B cell (primary cell): ENCODE results near the gene FKBP7. TPM values are rescaled to one million over a fixed set of nuclear protein-coding genes. Genes with fewer than 3 reads are reported as not detected.

ENCODE experiments used
- ATAC-seq: fragments of 200-7000 bp; cut with Tn5 transposase; one replicate; pipeline ENCODE4 v1.10.0; 2021; ENCODE audit warnings: low read depth, mild to moderate bottlenecking, moderate number of reproducible peaks, moderate library complexity
- CTCF ChIA-PET: fragments of 350-600 bp; sonication (Branson Sonifier 250); formaldehyde crosslinking; loops from one replicate; lab custom pipeline; 2021; ENCODE audit warnings: antibody characterized with exemption, inconsistent platforms; lab: Charles Lee
- POLR2A ChIA-PET: fragments of 350-600 bp; sonication (Branson Sonifier 250); formaldehyde crosslinking; loops from one replicate; lab custom pipeline; 2021; ENCODE audit warnings: antibody characterized with exemption; lab: Charles Lee
- DNase-seq: peaks from one replicate; pipeline ENCODE4 v3.0.0; 2013
- H2AFZ ChIP-seq: 2 replicates; pipeline ENCODE4 v1.6.1; 2012; ENCODE audit warnings: mild to moderate bottlenecking, low read depth, low read length; ENCODE audit not compliant: insufficient read depth, poor library complexity, severe bottlenecking
- H3K27ac ChIP-seq, 2 donors: 1 replicate in 1 of 2; 2 replicates in 1 of 2; pipeline ENCODE4 v1.5.1; 2012 to 2013; ENCODE audit warnings: low read length in 2 of 2, mild to moderate bottlenecking in 2 of 2, moderate library complexity in 1 of 2
- H3K27me3 ChIP-seq, 4 experiments: fragments of 200-600 bp in 1 of 4; sonication (generic) in 1 of 4; replicated peaks in 1 of 4; 1 replicate in 2 of 4; 2 replicates in 2 of 4; pipeline versions ENCODE4 v1.6.1 to v1.7.0; 2013 to 2016; ENCODE audit warnings: low read length in 3 of 4, mild to moderate bottlenecking in 2 of 4, mixed read lengths in 1 of 4, moderate library complexity in 1 of 4; ENCODE audit not compliant: insufficient read depth in 4 of 4, control insufficient read depth in 3 of 4; ENCODE audit errors: control extremely low read depth in 1 of 4
- H3K36me3 ChIP-seq, 2 experiments: replicated peaks in 1 of 2; 1 replicate in 1 of 2; 2 replicates in 1 of 2; pipeline versions ENCODE4 v1.6.1 to v1.7.1; 2013; ENCODE audit warnings: low read length in 1 of 2; ENCODE audit not compliant: insufficient read depth in 2 of 2, control insufficient read depth in 1 of 2; ENCODE audit errors: control extremely low read depth in 1 of 2, extremely low read depth in 1 of 2
- H3K4me1 ChIP-seq, 2 donors: fragments of 200-600 bp in 1 of 2; sonication (generic) in 1 of 2; 1 replicate in 1 of 2; 2 replicates in 1 of 2; pipeline versions ENCODE4 v1.5.1 to v1.6.1; 2013 to 2017; ENCODE audit warnings: low read length in 2 of 2; ENCODE audit not compliant: control insufficient read depth in 2 of 2, insufficient read depth in 2 of 2
- H3K4me2 ChIP-seq: replicated peaks from 2 replicates; pipeline ENCODE3; 2012; ENCODE audit warnings: mild to moderate bottlenecking, low read depth, low read length; ENCODE audit not compliant: poor library complexity, severe bottlenecking
- H3K4me3 ChIP-seq, 5 experiments: fragments of 200-600 bp in 1 of 5; sonication (generic) in 1 of 5; 1 replicate in 3 of 5; 2 replicates in 2 of 5; pipeline versions ENCODE4 v1.5.1 to v1.7.0; 2011 to 2016; ENCODE audit warnings: low read length in 4 of 5, mild to moderate bottlenecking in 4 of 5, low read depth in 2 of 5, control low read depth in 1 of 5, moderate library complexity in 1 of 5; ENCODE audit not compliant: insufficient read depth in 1 of 5; ENCODE audit errors: control extremely low read depth in 1 of 5, extremely low read depth in 1 of 5
- H3K79me2 ChIP-seq: fragments of 200-600 bp; sonication (generic); one replicate; pipeline ENCODE4 v1.6.0; 2016; ENCODE audit warnings: low read length; ENCODE audit not compliant: control insufficient read depth, insufficient read depth
- H3K9ac ChIP-seq: fragments of 200-600 bp; sonication (generic); 2 replicates; pipeline ENCODE4 v1.6.1; 2017; ENCODE audit warnings: mild to moderate bottlenecking, low read length, moderate library complexity
- H3K9me3 ChIP-seq, 3 donors: one replicate each; pipeline versions ENCODE4 v1.6.1 to v1.7.1; 2013; ENCODE audit warnings: low read length in 2 of 3; ENCODE audit not compliant: control insufficient read depth in 2 of 3, insufficient read depth in 1 of 3; ENCODE audit errors: control extremely low read depth in 1 of 3
- H4K20me1 ChIP-seq: 2 replicates; pipeline ENCODE4 v1.6.0; 2012; ENCODE audit warnings: mild to moderate bottlenecking, low read length; ENCODE audit not compliant: insufficient read depth, control insufficient read depth, poor library complexity, severe bottlenecking
- H3K27ac Mint-ChIP-seq: one replicate; pipeline ENCODE4 v1.8.0; 2021; ENCODE audit warnings: mixed read lengths
- H3K27me3 Mint-ChIP-seq: one replicate; pipeline ENCODE4 v1.8.0; 2021; ENCODE audit warnings: mixed read lengths
- H3K4me1 Mint-ChIP-seq: one replicate; pipeline ENCODE4 v1.8.0; 2021; ENCODE audit warnings: mixed read lengths
- H3K4me3 Mint-ChIP-seq: one replicate; pipeline ENCODE4 v1.8.0; 2021; ENCODE audit warnings: mixed read lengths
- H3K9me3 Mint-ChIP-seq: one replicate; pipeline ENCODE4 v1.8.0; 2022; ENCODE audit warnings: mixed read lengths; ENCODE audit not compliant: insufficient read depth
- EZH2 ChIP-seq: IDR thresholded peaks from 2 replicates; pipeline ENCODE4 v1.6.1; 2012; ENCODE audit warnings: borderline replicate concordance, low read depth, mild to moderate bottlenecking, moderate library complexity, low read length; ENCODE audit not compliant: insufficient read depth, poor library complexity, severe bottlenecking
- WGBS: methylation state at CpG from one replicate; pipeline ENCODE4 v1.1.5; 2013; ENCODE audit warnings: missing lambda C conversion rate; ENCODE audit not compliant: insufficient coverage; 5-methylcytosine and 5-hydroxymethylcytosine counted together
- intact Hi-C: fragments of 100-400 bp; cut with micrococcal nuclease; formaldehyde crosslinking; loops from one replicate; pipeline ENCODE4 v1.10.0; 2022
- polyA plus RNA-seq: library from polyadenylated mRNA; depleted of rRNA; stranded (reverse); fragments of >200 nt; gene quantifications from 2 replicates; pipeline ENCODE4 v1.2.3, GENCODE V29; 2012
- total RNA-seq, 2 donors: library from RNA; stranded (reverse); fragments of 120-200 nt in 1 of 2; gene quantifications; 1 replicate in 1 of 2; 2 replicates in 1 of 2; pipeline versions ENCODE4 v1.2.3 to v1.2.4, GENCODE V29; 2013 to 2022
- TF ChIP-seq, protein P1 (sequence below): fragments of 200-600 bp; IDR thresholded peaks from one replicate; pipeline ENCODE4 v1.8.0; 2022; ENCODE audit warnings: antibody characterized with exemption, mild to moderate bottlenecking

FKBP7 gene
- total and polyA plus RNA-seq, 2 donors (not counting 1 experiment from before 2014, with no cell fraction given): 0.39 to 0.97 TPM

- no peak for DNase-seq
Observed at GRCh38 chr2:178478130-178478438, 316 bp downstream of the FKBP7 start.

GRCh38 chr2:178477443-178478129 is 814 bp downstream of the FKBP7 start:
- H3K27me3 Mint-ChIP-seq: no peaks in the 10 kb centered on the region
- peak overlapping the region; percentile 93 for H2AFZ ChIP-seq
- H4K20me1 ChIP-seq: peaks cover 15% of the 10 kb centered on the region
- peak overlapping the region; percentile 94 for H3K4me2 ChIP-seq
- no peaks in the 10 kb centered on the region for H3K27me3 ChIP-seq
- peak overlapping the region; percentile 76 to 100 (median 98) for H3K4me3 ChIP-seq
- H3K79me2 ChIP-seq: peaks cover 20% of the 10 kb centered on the region
- peaks cover 35% of the 10 kb centered on the region for H3K4me1 Mint-ChIP-seq
- H3K27ac Mint-ChIP-seq: no peak overlapping the region
- no peak for DNase-seq
- no peaks in the 10 kb centered on the region for H3K9me3 Mint-ChIP-seq
- H3K36me3 ChIP-seq: no peaks in the 10 kb centered on the region
- H3K4me3 Mint-ChIP-seq: peak overlapping the region; percentile 98
- intact Hi-C loops: loop anchor here (1.0 to 2.0 kb wide), 3 partner anchors 26 to 64 kb away; partner anchors contain the start of genes PJVK and PRKRA
- POLR2A ChIA-PET: no interaction called here
- no CpG with 5 or more reads among the region's 3 CpGs for WGBS
- no peak for ATAC-seq
- H3K9ac ChIP-seq: peak overlapping the region; percentile 92
- CTCF ChIA-PET: no interaction called here
- H3K9me3 ChIP-seq: no peaks in the 10 kb centered on the region
- H3K27ac ChIP-seq: peak overlapping the region; percentile 86 to 90
- peaks cover 30 to 32% of the 10 kb centered on the region in 2 donors for H3K4me1 ChIP-seq
- TF ChIP-seq, protein P1, sequence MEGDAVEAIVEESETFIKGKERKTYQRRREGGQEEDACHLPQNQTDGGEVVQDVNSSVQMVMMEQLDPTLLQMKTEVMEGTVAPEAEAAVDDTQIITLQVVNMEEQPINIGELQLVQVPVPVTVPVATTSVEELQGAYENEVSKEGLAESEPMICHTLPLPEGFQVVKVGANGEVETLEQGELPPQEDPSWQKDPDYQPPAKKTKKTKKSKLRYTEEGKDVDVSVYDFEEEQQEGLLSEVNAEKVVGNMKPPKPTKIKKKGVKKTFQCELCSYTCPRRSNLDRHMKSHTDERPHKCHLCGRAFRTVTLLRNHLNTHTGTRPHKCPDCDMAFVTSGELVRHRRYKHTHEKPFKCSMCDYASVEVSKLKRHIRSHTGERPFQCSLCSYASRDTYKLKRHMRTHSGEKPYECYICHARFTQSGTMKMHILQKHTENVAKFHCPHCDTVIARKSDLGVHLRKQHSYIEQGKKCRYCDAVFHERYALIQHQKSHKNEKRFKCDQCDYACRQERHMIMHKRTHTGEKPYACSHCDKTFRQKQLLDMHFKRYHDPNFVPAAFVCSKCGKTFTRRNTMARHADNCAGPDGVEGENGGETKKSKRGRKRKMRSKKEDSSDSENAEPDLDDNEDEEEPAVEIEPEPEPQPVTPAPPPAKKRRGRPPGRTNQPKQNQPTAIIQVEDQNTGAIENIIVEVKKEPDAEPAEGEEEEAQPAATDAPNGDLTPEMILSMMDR: no peak
- TF ChIP-seq EZH2: no peak

More at GRCh38 chr2:178478130-178478438, 316 bp downstream of the FKBP7 start:
- H3K36me3 ChIP-seq: no peaks in the 10 kb centered on the region
- H3K27ac Mint-ChIP-seq: peak overlapping the region; percentile 97
- ATAC-seq: no peak
- TF ChIP-seq, protein P1: no peak
- TF ChIP-seq EZH2: no peak
- WGBS: 3% methylated on average over 8 of the region's 10 CpGs
- ChIA-PET CTCF (no interaction called here), POLR2A (no interaction called here)
- peak overlapping the region; percentile 94 for H3K4me2 ChIP-seq
- H4K20me1 ChIP-seq: peaks cover 15% of the 10 kb centered on the region
- peak overlapping the region; percentile 86 to 90 for H3K27ac ChIP-seq
- no peaks in the 10 kb centered on the region for H3K9me3 ChIP-seq
- H3K4me3 Mint-ChIP-seq: peak overlapping the region; percentile 98
- H3K27me3 ChIP-seq: no peaks in the 10 kb centered on the region
- H3K79me2 ChIP-seq: peaks cover 25% of the 10 kb centered on the region
- H3K9ac ChIP-seq: peak overlapping the region; percentile 92
- H3K4me1 ChIP-seq: peaks cover 32 to 34% of the 10 kb centered on the region in 2 donors
- H3K27me3 Mint-ChIP-seq: no peaks in the 10 kb centered on the region
- peaks cover 40% of the 10 kb centered on the region for H3K4me1 Mint-ChIP-seq
- intact Hi-C loops: loop anchor here (1.0 to 2.0 kb wide), 3 partner anchors 27 to 65 kb away; partner anchors contain the start of genes PJVK and PRKRA
- peak overlapping the region; percentile 93 for H2AFZ ChIP-seq
- peak overlapping the region; percentile 76 to 100 (median 98) for H3K4me3 ChIP-seq
- no peaks in the 10 kb centered on the region for H3K9me3 Mint-ChIP-seq
